PFSK-1 (cell line): ENCODE measurements around the gene LRMDA.

Experiments used
- POLR2AphosphoS5 ChIP-seq: IDR thresholded peaks from 2 replicates; pipeline ENCODE4 v1.6.1; 2012; ENCODE audit warnings: low read depth, mild to moderate bottlenecking, control low read depth, low read length, moderate library complexity
- REST ChIP-seq, 2 experiments: IDR thresholded peaks; 2 replicates each; pipeline versions ENCODE4 v1.6.1 to v1.8.0; 2011 to 2012; ENCODE audit warnings: low read depth in 2 of 2, low read length in 2 of 2, control low read depth in 1 of 2, inconsistent platforms in 1 of 2, mild to moderate bottlenecking in 1 of 2, moderate library complexity in 1 of 2; ENCODE audit not compliant: insufficient read depth in 1 of 2
- SIN3A ChIP-seq: IDR thresholded peaks from 2 replicates; pipeline ENCODE4 v1.6.1; 2012; ENCODE audit warnings: mild to moderate bottlenecking, low read length, moderate library complexity, borderline replicate concordance; ENCODE audit not compliant: insufficient read depth
- TAF1 ChIP-seq: IDR thresholded peaks from 2 replicates; pipeline ENCODE4 v1.6.1; 2012; ENCODE audit warnings: low read length, control low read depth, borderline replicate concordance; ENCODE audit not compliant: insufficient read depth

GRCh38 chr10:76463111-76463510 is 1031.7 kb downstream of the LRMDA start:
- TF ChIP-seq POLR2AphosphoS5 (no peak), TAF1 (no peak), SIN3A (no peak), REST (IDR thresholded peaks at IDR 0.05; ENCODE audit: insufficient read depth in 1 of 2, low read depth in 2 of 2, low read length in 2 of 2) (no peak)
